ENCODE data around the gene TBC1D5.
A peak's percentile ranks its signal among the peaks of the same experiment; 100 is the strongest.

TBC1D5 gene

DNA sequence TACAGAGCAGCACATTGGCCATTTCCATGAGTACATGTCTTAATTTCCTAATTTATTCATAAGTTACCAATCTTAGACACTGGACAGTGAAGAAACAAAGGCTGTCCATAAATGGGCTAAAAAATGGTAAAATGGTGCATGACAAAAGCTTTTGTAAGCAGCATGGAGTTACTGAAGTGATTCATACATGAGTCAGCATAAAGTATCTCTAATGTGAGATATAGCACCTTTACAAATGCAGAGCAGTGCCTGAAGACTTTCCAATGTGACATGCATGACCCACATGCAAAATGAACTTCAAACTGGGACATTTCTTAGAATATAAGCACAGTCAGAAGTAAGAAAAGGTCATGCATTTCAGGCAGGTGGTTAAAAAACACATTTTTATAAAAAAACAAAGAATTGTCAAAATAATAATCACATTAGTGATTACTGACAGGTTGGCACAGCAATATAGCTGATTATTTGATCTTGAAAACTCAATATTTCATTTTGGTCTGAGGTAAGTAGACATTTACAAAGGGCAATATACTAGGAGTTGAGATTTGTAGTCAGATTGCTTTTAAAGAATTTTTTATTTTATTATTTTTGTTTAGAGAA lies 558.4 kb downstream of the TBC1D5 start:
- peaks cover 26% of the 10 kb centered on the region for H3K4me1 Mint-ChIP-seq (ENCODE audit: low read depth)
- H3K27ac Mint-ChIP-seq: no peak overlapping the region
- H3K4me3 Mint-ChIP-seq: no peak overlapping the region
- no peaks in the 10 kb centered on the region for H3K9me3 Mint-ChIP-seq
- H3K27me3 Mint-ChIP-seq (ENCODE audit: low read depth): peaks cover 16% of the 10 kb centered on the region
- peaks cover 11% of the 10 kb centered on the region for H3K36me3 Mint-ChIP-seq (ENCODE audit: low read depth)

- no peaks in the 10 kb centered on the region for H3K9me3 Mint-ChIP-seq
- H3K27me3 Mint-ChIP-seq (ENCODE audit: low read depth): peaks cover 12% of the 10 kb centered on the region
- no peak overlapping the region for H3K27ac Mint-ChIP-seq
- peak overlapping the region; percentile 49 for H3K4me3 Mint-ChIP-seq
- H3K4me1 Mint-ChIP-seq (ENCODE audit: low read depth): peaks cover 26% of the 10 kb centered on the region
- peaks cover 9% of the 10 kb centered on the region for H3K36me3 Mint-ChIP-seq (ENCODE audit: low read depth)
Measured at GRCh38 chr3:17182166-17182565, 560.3 kb downstream of the TBC1D5 start.

- no peak overlapping the region for H3K4me3 Mint-ChIP-seq
- peaks cover 11% of the 10 kb centered on the region for H3K36me3 Mint-ChIP-seq (ENCODE audit: low read depth)
- no peak overlapping the region for H3K27ac Mint-ChIP-seq
- no peaks in the 10 kb centered on the region for H3K9me3 Mint-ChIP-seq
- H3K4me1 Mint-ChIP-seq (ENCODE audit: low read depth): peaks cover 26% of the 10 kb centered on the region
- H3K27me3 Mint-ChIP-seq (ENCODE audit: low read depth): peaks cover 12% of the 10 kb centered on the region
Measured at GRCh38 chr3:17181413-17181907, 561.0 kb downstream of the TBC1D5 start.

DNA sequence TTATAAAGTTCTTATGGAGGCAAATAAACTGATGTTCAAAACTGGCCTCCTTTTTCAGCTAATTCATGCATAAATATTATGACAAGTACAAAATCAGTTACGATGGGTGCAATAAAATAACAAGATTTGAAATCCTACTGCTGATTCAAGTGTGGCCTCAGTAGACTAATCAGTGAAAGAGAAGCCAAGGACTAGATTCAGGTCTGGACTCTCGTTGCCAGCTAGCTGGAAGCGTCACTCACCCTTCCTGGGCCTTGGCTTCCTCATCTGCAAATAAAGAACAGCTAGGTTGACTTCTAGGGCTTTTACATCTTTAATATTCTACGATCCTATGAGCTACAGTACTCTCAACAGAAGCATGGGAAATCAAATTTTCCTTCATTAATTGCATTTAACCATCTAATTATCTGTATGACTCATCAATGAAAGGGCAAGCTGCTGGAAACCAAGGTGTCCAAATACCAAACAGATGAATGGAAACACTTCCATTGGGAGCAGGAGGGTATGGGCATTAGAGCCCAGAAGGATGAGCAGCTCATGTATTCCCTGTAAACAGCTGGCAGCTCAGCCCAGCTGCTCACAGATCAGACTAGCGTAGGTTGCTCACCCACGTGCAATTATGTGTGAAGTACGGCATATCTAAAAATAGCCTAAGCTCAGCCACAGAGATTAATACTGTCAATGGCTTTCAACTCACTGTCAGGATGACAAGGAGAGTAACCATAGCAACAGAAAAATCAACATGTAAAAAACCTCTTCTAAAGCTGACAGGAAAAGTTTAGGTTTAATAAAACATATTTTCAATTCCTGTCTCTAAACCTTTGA lies 562.8 kb downstream of the TBC1D5 start:
- H3K4me1 Mint-ChIP-seq (ENCODE audit: low read depth): peaks cover 26% of the 10 kb centered on the region
- H3K4me3 Mint-ChIP-seq: no peak overlapping the region
- H3K27ac Mint-ChIP-seq: no peak overlapping the region

DNA sequence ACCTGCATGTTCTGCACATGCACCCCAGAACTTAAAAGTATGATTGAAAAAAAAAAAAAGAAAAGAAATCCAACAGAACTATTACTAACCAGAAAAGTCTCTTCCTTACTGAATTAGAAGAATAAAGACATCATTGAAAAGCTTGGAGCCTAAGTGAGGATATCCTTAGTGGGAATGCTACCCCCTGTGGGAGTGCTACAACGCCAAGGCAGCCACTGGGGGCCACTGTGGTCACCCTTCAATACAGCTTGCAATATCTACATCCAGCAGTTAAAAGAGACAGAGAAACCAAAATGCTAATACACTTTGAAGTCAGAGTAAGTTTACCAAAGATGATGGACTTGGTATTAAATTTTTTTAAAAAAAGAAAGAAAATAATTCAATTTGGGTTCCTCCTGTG lies 565.7 kb downstream of the TBC1D5 start:
- H3K4me3 Mint-ChIP-seq: no peak overlapping the region
- H3K36me3 Mint-ChIP-seq (ENCODE audit: low read depth): peaks cover 4% of the 10 kb centered on the region
- peaks cover 8% of the 10 kb centered on the region for H3K4me1 Mint-ChIP-seq (ENCODE audit: low read depth)
- H3K9me3 Mint-ChIP-seq: no peaks in the 10 kb centered on the region
- H3K27me3 Mint-ChIP-seq (ENCODE audit: low read depth): peaks cover 10% of the 10 kb centered on the region
- H3K27ac Mint-ChIP-seq: no peak overlapping the region

More for the DNA sequence above, 562.8 kb downstream of the TBC1D5 start:
- H3K9me3 Mint-ChIP-seq: no peaks in the 10 kb centered on the region
- peaks cover 8% of the 10 kb centered on the region for H3K36me3 Mint-ChIP-seq (ENCODE audit: low read depth)
- peaks cover 15% of the 10 kb centered on the region for H3K27me3 Mint-ChIP-seq (ENCODE audit: low read depth)

DNA sequence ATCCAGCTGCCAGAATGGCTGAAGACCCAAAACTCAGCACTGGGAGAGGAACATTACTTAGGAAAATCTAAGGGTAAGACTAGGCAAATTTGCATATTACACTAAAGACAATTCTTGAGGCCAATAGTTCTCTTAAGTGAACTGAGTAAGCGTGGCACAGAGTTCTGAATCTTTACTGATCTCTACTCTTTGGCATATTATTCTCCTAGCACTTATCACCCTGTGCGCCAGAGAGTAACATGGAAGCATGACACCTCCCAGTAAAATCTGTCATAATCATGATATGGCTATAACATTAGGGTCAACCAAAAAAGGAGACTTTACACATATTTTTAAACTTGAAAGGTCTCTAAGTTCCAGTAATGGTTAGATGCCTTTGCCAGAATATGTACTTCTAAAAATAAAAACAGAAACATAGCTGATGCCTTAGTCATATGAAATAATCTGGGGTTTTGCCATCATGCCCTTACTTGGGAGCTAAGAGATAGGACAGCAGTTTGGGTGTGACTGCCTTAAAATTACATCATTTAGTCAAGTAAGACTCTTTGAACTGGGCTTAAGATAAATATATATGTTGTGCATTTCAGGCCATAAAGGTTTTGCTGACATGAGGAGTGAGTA lies 567.1 kb downstream of the TBC1D5 start:
- peaks cover 7% of the 10 kb centered on the region for H3K27me3 Mint-ChIP-seq (ENCODE audit: low read depth)
- H3K4me1 Mint-ChIP-seq (ENCODE audit: low read depth): peaks cover 2% of the 10 kb centered on the region
- no peak overlapping the region for H3K27ac Mint-ChIP-seq
- peaks cover 2% of the 10 kb centered on the region for H3K36me3 Mint-ChIP-seq (ENCODE audit: low read depth)
- no peaks in the 10 kb centered on the region for H3K9me3 Mint-ChIP-seq
- H3K4me3 Mint-ChIP-seq: no peak overlapping the region

DNA sequence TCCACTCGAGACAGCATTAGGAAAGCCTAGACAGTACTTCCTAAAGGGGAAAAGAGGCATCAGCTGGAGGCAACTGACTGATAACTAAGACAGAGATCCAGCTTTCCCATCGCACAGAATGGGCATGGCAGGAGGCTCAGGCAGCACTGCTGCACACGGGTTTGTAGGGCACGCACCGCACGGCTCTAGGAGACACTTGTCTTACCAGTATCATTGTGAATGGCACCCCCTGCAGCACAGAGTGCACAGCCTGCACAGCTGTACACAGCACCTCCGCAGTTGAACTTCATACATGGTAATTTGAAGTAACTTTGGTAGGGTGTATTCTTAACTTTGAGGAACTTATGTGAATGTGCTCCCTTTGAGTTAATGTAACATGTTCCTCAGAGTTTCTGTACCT lies 576.1 kb downstream of the TBC1D5 start:
- no peak overlapping the region for H3K27ac Mint-ChIP-seq
- H3K4me3 Mint-ChIP-seq: no peak overlapping the region
- no peaks in the 10 kb centered on the region for H3K27me3 Mint-ChIP-seq (ENCODE audit: low read depth)
- H3K9me3 Mint-ChIP-seq: no peaks in the 10 kb centered on the region
- peaks cover 2% of the 10 kb centered on the region for H3K4me1 Mint-ChIP-seq (ENCODE audit: low read depth)
- no peaks in the 10 kb centered on the region for H3K36me3 Mint-ChIP-seq (ENCODE audit: low read depth)

DNA sequence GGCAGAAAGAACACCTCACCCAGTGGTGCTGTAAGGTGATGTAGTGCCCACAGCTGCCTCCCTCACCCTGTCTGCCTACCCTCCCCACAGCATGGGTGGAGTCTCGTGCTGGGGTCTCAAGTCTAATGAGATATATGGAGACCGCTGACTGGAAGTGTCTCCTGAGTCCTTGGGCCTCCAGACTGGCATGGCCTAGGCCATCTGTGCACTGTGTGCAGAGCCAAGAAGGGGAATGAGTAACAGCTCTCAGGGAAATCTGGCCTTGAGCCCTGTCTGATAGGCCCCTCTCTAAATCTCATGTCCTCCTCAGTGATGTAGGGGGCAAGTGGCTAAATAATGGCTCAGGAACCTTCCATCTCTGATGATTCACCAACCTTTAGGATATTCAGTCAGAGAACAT lies 580.3 kb downstream of the TBC1D5 start:
- Mint-ChIP-seq H3K27ac (no peak overlapping the region), H3K4me3 (no peak overlapping the region), H3K36me3 (ENCODE audit: low read depth) (peaks cover 8% of the 10 kb centered on the region), H3K4me1 (ENCODE audit: low read depth) (peaks cover 9% of the 10 kb centered on the region), H3K9me3 (no peaks in the 10 kb centered on the region), H3K27me3 (ENCODE audit: low read depth) (no peaks in the 10 kb centered on the region)

DNA sequence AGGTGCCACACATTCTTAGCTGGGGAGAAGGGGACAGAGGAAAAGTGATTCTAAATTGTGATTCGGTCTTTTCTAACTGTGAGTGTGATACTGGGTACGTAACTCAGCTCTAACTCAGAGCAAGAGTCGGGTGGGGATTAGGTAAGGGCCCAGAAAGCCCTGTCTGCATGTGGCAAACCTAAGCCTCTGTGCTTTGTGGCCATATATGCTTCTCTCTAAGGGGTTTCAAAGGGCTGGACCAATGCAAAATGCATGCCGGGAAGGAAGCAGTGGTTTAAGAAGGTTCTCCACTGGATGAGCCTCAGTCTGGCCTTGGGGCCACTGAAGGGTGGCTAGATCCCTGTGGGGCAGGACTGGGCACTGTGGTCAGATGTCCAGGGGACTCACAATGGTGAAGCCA lies 581.8 kb downstream of the TBC1D5 start:
- Mint-ChIP-seq H3K27me3 (ENCODE audit: low read depth) (no peaks in the 10 kb centered on the region), H3K9me3 (no peaks in the 10 kb centered on the region), H3K4me1 (ENCODE audit: low read depth) (peaks cover 13% of the 10 kb centered on the region), H3K36me3 (ENCODE audit: low read depth) (peaks cover 8% of the 10 kb centered on the region), H3K27ac (no peak overlapping the region), H3K4me3 (no peak overlapping the region)

- peaks cover 19% of the 10 kb centered on the region for H3K4me1 Mint-ChIP-seq (ENCODE audit: low read depth)
- H3K27ac Mint-ChIP-seq: no peak overlapping the region
- no peak overlapping the region for H3K4me3 Mint-ChIP-seq
- H3K36me3 Mint-ChIP-seq (ENCODE audit: low read depth): peaks cover 20% of the 10 kb centered on the region
- H3K9me3 Mint-ChIP-seq: no peaks in the 10 kb centered on the region
- no peaks in the 10 kb centered on the region for H3K27me3 Mint-ChIP-seq (ENCODE audit: low read depth)
Measured at GRCh38 chr3:17158941-17159682, 583.3 kb downstream of the TBC1D5 start.

DNA sequence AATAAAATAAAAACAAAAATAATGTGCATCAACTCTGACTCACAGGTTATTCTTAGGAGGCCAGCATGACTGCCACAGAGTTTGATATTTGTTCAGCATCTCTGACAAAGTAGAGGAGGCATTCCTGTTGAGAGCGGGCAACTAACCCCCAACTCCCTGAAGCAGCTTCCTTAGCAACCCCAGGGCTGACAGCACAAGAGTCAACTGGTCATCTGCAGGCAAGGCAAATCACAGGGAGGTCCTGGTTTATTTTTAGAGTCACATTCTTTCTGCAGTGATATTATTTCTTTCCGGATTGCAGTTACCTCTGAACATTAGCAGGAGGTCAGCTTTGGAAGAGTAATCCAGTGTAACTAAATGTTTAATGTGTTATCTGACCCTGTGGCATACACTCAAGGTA lies 584.7 kb downstream of the TBC1D5 start:
- no peak overlapping the region for H3K4me3 Mint-ChIP-seq
- H3K36me3 Mint-ChIP-seq (ENCODE audit: low read depth): peaks cover 34% of the 10 kb centered on the region

DNA sequence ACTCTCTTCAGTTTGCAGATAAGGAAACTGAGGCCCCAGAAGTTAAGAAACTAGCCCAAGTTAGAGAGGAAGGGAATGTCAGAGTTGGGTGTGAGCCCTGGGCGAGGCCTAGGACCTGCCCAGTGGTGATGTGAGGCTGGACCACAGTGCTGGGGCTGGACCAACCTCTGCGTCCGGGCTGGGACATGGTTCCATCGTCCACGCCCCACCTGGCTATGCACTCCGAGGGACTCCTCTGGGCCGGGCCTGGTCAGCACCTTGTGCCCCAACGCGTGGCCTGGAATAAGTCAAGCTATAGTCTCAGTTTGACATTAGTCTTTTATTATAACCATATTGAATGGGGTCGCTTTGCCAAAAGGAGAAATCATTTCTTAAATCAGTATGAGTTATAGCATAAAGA lies 585.6 kb downstream of the TBC1D5 start:
- H3K27ac Mint-ChIP-seq: no peak overlapping the region
- H3K36me3 Mint-ChIP-seq (ENCODE audit: low read depth): peaks cover 34% of the 10 kb centered on the region
- peaks cover 29% of the 10 kb centered on the region for H3K4me1 Mint-ChIP-seq (ENCODE audit: low read depth)
- no peaks in the 10 kb centered on the region for H3K27me3 Mint-ChIP-seq (ENCODE audit: low read depth)
- H3K4me3 Mint-ChIP-seq: no peak overlapping the region
- peaks cover 15% of the 10 kb centered on the region for H3K9me3 Mint-ChIP-seq

More for the DNA sequence above, 584.7 kb downstream of the TBC1D5 start:
- H3K4me1 Mint-ChIP-seq (ENCODE audit: low read depth): peaks cover 22% of the 10 kb centered on the region
- peaks cover 12% of the 10 kb centered on the region for H3K9me3 Mint-ChIP-seq
- no peak overlapping the region for H3K27ac Mint-ChIP-seq
- H3K27me3 Mint-ChIP-seq (ENCODE audit: low read depth): no peaks in the 10 kb centered on the region

- Mint-ChIP-seq H3K4me1 (ENCODE audit: low read depth) (peaks cover 38% of the 10 kb centered on the region), H3K27me3 (ENCODE audit: low read depth) (no peaks in the 10 kb centered on the region), H3K9me3 (peaks cover 18% of the 10 kb centered on the region), H3K36me3 (ENCODE audit: low read depth) (peaks cover 38% of the 10 kb centered on the region), H3K4me3 (no peak overlapping the region), H3K27ac (no peak overlapping the region)
Measured at GRCh38 chr3:17155951-17156350, 586.5 kb downstream of the TBC1D5 start.

GRCh38 chr3:17154941-17155340 lies 587.5 kb downstream of the TBC1D5 start:
- peaks cover 41% of the 10 kb centered on the region for H3K36me3 Mint-ChIP-seq (ENCODE audit: low read depth)
- H3K27me3 Mint-ChIP-seq (ENCODE audit: low read depth): peaks cover 3% of the 10 kb centered on the region
- peaks cover 25% of the 10 kb centered on the region for H3K9me3 Mint-ChIP-seq
- no peak overlapping the region for H3K4me3 Mint-ChIP-seq
- H3K4me1 Mint-ChIP-seq (ENCODE audit: low read depth): peaks cover 48% of the 10 kb centered on the region
- H3K27ac Mint-ChIP-seq: no peak overlapping the region

Data from T-helper 1 cell treated with Interleukin-12 subunit alpha and Interleukin-12 subunit beta and Interleukin-4 antibody, amounts not matched to agents 30 μg/mL and 1 μg/mL, for 36 hours (primary cell).